SK-N-SH treated with all-trans-retinoic acid at 6 μM for 48 hours (cell line): ENCODE results near the gene ETNPPL.

ENCODE experiments used
- RARB ChIP-seq: fragments of 250-450 bp; sonication (Bioruptor Pico); IDR thresholded peaks from 2 replicates; pipeline ENCODE4 v1.8.0; 2021; ENCODE audit warnings: mild to moderate bottlenecking, moderate library complexity
- TCF4 ChIP-seq: fragments of 250-450 bp; sonication (Bioruptor Pico); IDR thresholded peaks from 2 replicates; pipeline ENCODE4 v1.8.0; 2021; ENCODE audit warnings: mild to moderate bottlenecking, moderate library complexity, borderline replicate concordance

- TF ChIP-seq RARB (CRISPR knock-in tag) (no peak), TCF4 (no peak)
Measured at GRCh38 chr4:108796173-108796572, 33.3 kb upstream of the ETNPPL start.
